Neutrophil (primary cell): ENCODE results near the gene CNTD1.
"Not testable (repeated sequence)": the region's sequence is repeated elsewhere in the genome, so short reads cannot be mapped to it uniquely, and the experiment has no call there.

Experiments
- H3K27ac ChIP-seq: fragments of 200-600 bp; sonication (generic); 2 replicates; pipeline ENCODE4 v1.5.1; 2016; ENCODE audit warnings: mild to moderate bottlenecking, moderate library complexity
- H3K27me3 ChIP-seq: fragments of 200-600 bp; sonication (generic); 2 replicates; pipeline ENCODE4 v1.6.0; 2016; ENCODE audit warnings: mild to moderate bottlenecking
- H3K36me3 ChIP-seq: fragments of 200-600 bp; sonication (generic); 2 replicates; pipeline ENCODE4 v1.5.1; 2017
- H3K4me1 ChIP-seq, 2 experiments: fragments of 200-600 bp in 1 of 2; sonication (generic) in 1 of 2; 1 replicate in 1 of 2; 2 replicates in 1 of 2; pipeline versions ENCODE4 v1.5.1 to v1.6.1; 2013 to 2016; ENCODE audit warnings: low read depth in 1 of 2, low read length in 1 of 2, mild to moderate bottlenecking in 1 of 2, moderate library complexity in 1 of 2; ENCODE audit not compliant: control insufficient read depth in 1 of 2, insufficient read depth in 1 of 2
- H3K4me3 ChIP-seq, 2 experiments: fragments of 200-600 bp in 1 of 2; sonication (generic) in 1 of 2; 1 replicate in 1 of 2; 2 replicates in 1 of 2; pipeline ENCODE4 v1.5.1; 2013 to 2016; ENCODE audit warnings: low read depth in 1 of 2, low read length in 1 of 2, mild to moderate bottlenecking in 1 of 2, moderate library complexity in 1 of 2
- H3K9me3 ChIP-seq: fragments of 200-600 bp; sonication (generic); 2 replicates; pipeline ENCODE4 v1.5.1; 2016
- CTCF ChIP-seq: fragments of 200-600 bp; sonication (generic); IDR thresholded peaks from 2 replicates; pipeline ENCODE4 v1.5.1; 2016; ENCODE audit warnings: antibody characterized with exemption

Gene CNTD1

GRCh38 chr17:42759982-42760651 is 38.5 kb upstream of the CNTD1 start:
- no peak for TF ChIP-seq CTCF
- peaks cover 89% of the 10 kb centered on the region for H3K27me3 ChIP-seq
- H3K4me3 ChIP-seq: no peak overlapping the region

GRCh38 chr17:42760652-42761581 is 37.7 kb upstream of the CNTD1 start, which contains the start of gene RAMP2:
Gene RAMP2, plus strand, starts transcription at chr17:42761227. Its CDS starts 35 bp downstream, at chr17:42761262.
- Histone ChIP-seq H3K27ac (no peak within 1 kb of the TSS), H3K9me3 (no peaks in the 10 kb centered on the region), H3K4me1 (peaks cover 0 to 10% of the 10 kb centered on the region in 2 experiments), H3K27me3 (peaks cover 89% of the 10 kb centered on the region), H3K4me3 (no peak within 1 kb of the TSS), H3K36me3 (no peaks in the 10 kb centered on the region)
- no peak for TF ChIP-seq CTCF

More at GRCh38 chr17:42759982-42760651, 38.5 kb upstream of the CNTD1 start:
- no peaks in the 10 kb centered on the region for H3K36me3 ChIP-seq
- no peaks in the 10 kb centered on the region for H3K9me3 ChIP-seq
- no peak overlapping the region for H3K27ac ChIP-seq
- peaks cover 0 to 10% of the 10 kb centered on the region in 2 experiments for H3K4me1 ChIP-seq

GRCh38 chr17:42761638-42762037 is 37.0 kb upstream of the CNTD1 start:
- no peak for TF ChIP-seq CTCF
- Histone ChIP-seq H3K27ac (no peak overlapping the region), H3K9me3 (no peaks in the 10 kb centered on the region), H3K27me3 (peaks cover 82% of the 10 kb centered on the region), H3K4me1 (peaks cover 0 to 10% of the 10 kb centered on the region in 2 experiments), H3K36me3 (no peaks in the 10 kb centered on the region), H3K4me3 (no peak overlapping the region)

- TF ChIP-seq CTCF: no peak
- Histone ChIP-seq H3K27me3 (peaks cover 49% of the 10 kb centered on the region), H3K27ac (no peak overlapping the region), H3K4me1 (peaks cover 0 to 6% of the 10 kb centered on the region in 2 experiments), H3K4me3 (no peak overlapping the region), H3K9me3 (no peaks in the 10 kb centered on the region), H3K36me3 (no peaks in the 10 kb centered on the region)
Measured at GRCh38 chr17:42766124-42766523, 32.5 kb upstream of the CNTD1 start.

- Histone ChIP-seq H3K27ac (no peak overlapping the region), H3K9me3 (no peaks in the 10 kb centered on the region), H3K36me3 (no peaks in the 10 kb centered on the region), H3K27me3 (peaks cover 35% of the 10 kb centered on the region), H3K4me1 (no peaks in the 10 kb centered on the region), H3K4me3 (no peak overlapping the region)
- TF ChIP-seq CTCF: no peak
Measured at GRCh38 chr17:42767512-42767911, 31.1 kb upstream of the CNTD1 start.

- H3K36me3 ChIP-seq, H3K4me1 ChIP-seq, H3K4me3 ChIP-seq, H3K27ac ChIP-seq, H3K9me3 ChIP-seq: not testable (repeated sequence)
- peaks cover 30% of the 10 kb centered on the region for H3K27me3 ChIP-seq
Measured at GRCh38 chr17:42768006-42768405, 30.7 kb upstream of the CNTD1 start.

- not testable (repeated sequence) for H3K9me3 ChIP-seq, H3K4me3 ChIP-seq, H3K36me3 ChIP-seq, H3K27ac ChIP-seq
- H3K4me1 ChIP-seq: peaks cover 10 to 17% of the 10 kb centered on the region in 2 experiments
- H3K27me3 ChIP-seq: peaks cover 21% of the 10 kb centered on the region
Measured at GRCh38 chr17:42769964-42770363, 28.7 kb upstream of the CNTD1 start.
